ENCODE results near the gene SLC39A2. TPM values are rescaled to one million over a fixed set of nuclear protein-coding genes. Genes with fewer than 3 reads are reported as not detected.

The SLC39A2 gene
- total RNA-seq, 1 experiment from 2014 or later = not detected

DNA sequence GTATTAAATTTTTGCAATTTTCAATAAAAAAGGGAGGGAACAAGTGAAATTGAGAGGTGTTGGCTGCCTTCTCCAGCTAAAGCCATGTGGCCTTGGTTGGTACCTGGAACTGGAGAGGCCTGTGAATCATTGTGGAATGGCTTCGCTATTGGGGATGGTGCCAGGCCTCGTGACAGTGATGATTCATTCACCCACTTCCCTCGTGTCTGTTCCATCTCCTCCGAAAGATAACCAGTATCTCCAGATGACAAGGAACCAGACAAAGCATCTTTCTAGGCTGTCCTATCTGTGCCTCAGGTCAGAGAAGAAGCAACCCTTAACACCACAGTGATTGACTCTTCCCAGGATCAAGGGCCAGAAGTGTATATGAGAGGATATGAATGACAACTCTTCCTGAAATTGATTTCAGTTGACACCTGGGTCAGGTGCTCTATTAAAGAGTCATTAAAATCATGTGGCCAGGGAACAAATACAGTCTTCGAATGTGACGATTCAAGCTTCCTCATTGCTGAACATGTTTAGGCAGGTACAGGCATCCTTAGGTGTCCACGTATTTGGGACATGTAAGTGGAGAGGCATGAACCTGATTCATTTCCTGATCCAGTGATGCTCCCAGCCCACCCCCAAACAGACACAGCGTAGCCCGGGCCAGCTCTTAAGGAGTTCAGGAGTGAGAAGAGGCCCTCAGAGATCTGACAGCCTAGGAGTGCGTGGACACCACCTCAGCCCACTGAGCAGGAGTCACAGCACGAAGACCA is 42.8 kb downstream of the SLC39A2 start, which contains the start of gene RNASE7:
Gene RNASE7, plus strand, starts transcription at position 687 of the 758 bp plus-strand sequence. CDS start 631 bp downstream, outside the sequence.
- H3K4me2 ChIP-seq (ENCODE audit: low read length) = no peak within 1 kb of the TSS
- no peak for TF ChIP-seq YY1 (IDR thresholded peaks at IDR 0.05; ENCODE audit: extremely low read depth, insufficient replicate concordance, low read depth, low read length)
- TF ChIP-seq, protein P1, sequence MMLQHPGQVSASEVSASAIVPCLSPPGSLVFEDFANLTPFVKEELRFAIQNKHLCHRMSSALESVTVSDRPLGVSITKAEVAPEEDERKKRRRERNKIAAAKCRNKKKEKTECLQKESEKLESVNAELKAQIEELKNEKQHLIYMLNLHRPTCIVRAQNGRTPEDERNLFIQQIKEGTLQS (IDR thresholded peaks at IDR 0.05) = no peak
- TF ChIP-seq EZH2phosphoT487 (IDR thresholded peaks at IDR 0.05; ENCODE audit: borderline replicate concordance) = no peak
- TF ChIP-seq ZFX (IDR thresholded peaks at IDR 0.05) = no peak
- no peak for TF ChIP-seq ZNF274 (IDR thresholded peaks at IDR 0.05; ENCODE audit: low read depth, low read length)
- no peak within 1 kb of the TSS for H2AFZ ChIP-seq (ENCODE audit: low read depth, low read length, poor library complexity, severe bottlenecking)
- ATAC-seq (no peak), DNase-seq (ENCODE audit: low read depth, low spot score) (no peak)
- no peaks in the 10 kb centered on the region for H3K9me3 ChIP-seq (ENCODE audit: control insufficient read depth in 1 of 2, insufficient read depth in 1 of 2, low read depth in 1 of 2, low read length in 2 of 2)
- RAD21 ChIA-PET (ENCODE audit: low non-redundant PET in 1 of 2, low total read pairs in 2 of 2, uncharacterized antibody in 2 of 2, unreplicated experiment in 2 of 2) = no interaction called here
- no peaks in the 10 kb centered on the region for H3K79me2 ChIP-seq (ENCODE audit: insufficient read depth, low read length)
- CTCF ChIA-PET = interaction anchor here (0.8 to 5.4 kb wide), 3 partner anchors 27 to 71 kb away, joined by 3 to 148 read pairs (median 4); no protein-coding TSS in a partner anchor
- BruUV-seq (replicated peaks) = no TSS peak
- no peaks in the 10 kb centered on the region for H4K20me1 ChIP-seq (ENCODE audit: insufficient read depth)
- H3K36me3 ChIP-seq (ENCODE audit: control insufficient read depth in 1 of 2, insufficient read depth in 2 of 2, low read length in 2 of 2) = no peaks in the 10 kb centered on the region
- no peak within 1 kb of the TSS for H3K4me3 ChIP-seq (replicated peaks in 1 of 2; ENCODE audit: low read depth in 1 of 2, low read length in 2 of 2)
- intact Hi-C loops (cut with micrococcal nuclease) = no loop called here
- no peak within 1 kb of the TSS for H3K27ac ChIP-seq (ENCODE audit: low read depth, low read length)
- H3K9me2 ChIP-seq (ENCODE audit: insufficient read depth) = no peaks in the 10 kb centered on the region
- no peak within 1 kb of the TSS for H3K9ac ChIP-seq (ENCODE audit: low read length)
- H3K4me1 ChIP-seq (ENCODE audit: control insufficient read depth in 1 of 2, insufficient read depth in 2 of 2, low read length in 2 of 2) = peaks cover 0 to 4% of the 10 kb centered on the region in 2 experiments; a peak in 1 of 4 replicates
- POLR2A ChIA-PET = no interaction called here
- H3K27me3 ChIP-seq (ENCODE audit: insufficient read depth, low read length) = no peaks in the 10 kb centered on the region

DNA sequence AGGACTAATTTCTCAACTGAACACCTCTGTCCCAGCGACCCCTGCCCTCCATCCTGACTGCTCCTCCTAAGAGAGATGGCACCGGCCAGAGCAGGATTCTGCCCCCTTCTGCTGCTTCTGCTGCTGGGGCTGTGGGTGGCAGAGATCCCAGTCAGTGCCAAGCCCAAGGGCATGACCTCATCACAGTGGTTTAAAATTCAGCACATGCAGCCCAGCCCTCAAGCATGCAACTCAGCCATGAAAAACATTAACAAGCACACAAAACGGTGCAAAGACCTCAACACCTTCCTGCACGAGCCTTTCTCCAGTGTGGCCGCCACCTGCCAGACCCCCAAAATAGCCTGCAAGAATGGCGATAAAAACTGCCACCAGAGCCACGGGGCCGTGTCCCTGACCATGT is 43.8 kb downstream of the SLC39A2 start:
- DNase-seq (ENCODE audit: low read depth, low spot score) (no peak), ATAC-seq (no peak)
- intact Hi-C loops (cut with micrococcal nuclease) = no loop called here
- no peak overlapping the region for H3K4me3 ChIP-seq (replicated peaks in 1 of 2; ENCODE audit: low read depth in 1 of 2, low read length in 2 of 2)
- CTCF ChIA-PET = interaction anchor here (5.4 kb wide), 1 partner anchor 28 kb away, joined by 148 read pairs; no protein-coding TSS in a partner anchor
- H3K9ac ChIP-seq (ENCODE audit: low read length) = no peak overlapping the region
- H4K20me1 ChIP-seq (ENCODE audit: insufficient read depth) = no peaks in the 10 kb centered on the region
- no peaks in the 10 kb centered on the region for H3K9me3 ChIP-seq (ENCODE audit: control insufficient read depth in 1 of 2, insufficient read depth in 1 of 2, low read depth in 1 of 2, low read length in 2 of 2)
- no peaks in the 10 kb centered on the region for H3K27me3 ChIP-seq (ENCODE audit: insufficient read depth, low read length)
- RAD21 ChIA-PET (ENCODE audit: low non-redundant PET in 1 of 2, low total read pairs in 2 of 2, uncharacterized antibody in 2 of 2, unreplicated experiment in 2 of 2) = interaction anchor here (0.9 to 1.2 kb wide), 2 partner anchors 28 kb away, joined by 4 read pairs; no protein-coding TSS in a partner anchor
- no peak overlapping the region for H2AFZ ChIP-seq (ENCODE audit: low read depth, low read length, poor library complexity, severe bottlenecking)
- no peaks in the 10 kb centered on the region for H3K9me2 ChIP-seq (ENCODE audit: insufficient read depth)
- H3K36me3 ChIP-seq (ENCODE audit: control insufficient read depth in 1 of 2, insufficient read depth in 2 of 2, low read length in 2 of 2) = no peaks in the 10 kb centered on the region
- BruUV-seq (replicated peaks) = no TSS peak
- H3K27ac ChIP-seq (ENCODE audit: low read depth, low read length) = no peak overlapping the region
- POLR2A ChIA-PET = no interaction called here
- TF ChIP-seq JUND (IDR thresholded peaks at IDR 0.05) = no peak
- no peak for TF ChIP-seq EZH2phosphoT487 (IDR thresholded peaks at IDR 0.05; ENCODE audit: borderline replicate concordance)
- TF ChIP-seq, protein P1 (IDR thresholded peaks at IDR 0.05) = no peak
- no peak for TF ChIP-seq POLR2A (IDR thresholded peaks at IDR 0.05; ENCODE audit: borderline replicate concordance, extremely low read depth, insufficient read depth, insufficient read length)
- TF ChIP-seq ZFX (IDR thresholded peaks at IDR 0.05) = no peak
- TF ChIP-seq FOSL1 (IDR thresholded peaks at IDR 0.05; ENCODE audit: low read depth) = no peak
- no peak for TF ChIP-seq ELF1 (IDR thresholded peaks at IDR 0.05; ENCODE audit: borderline replicate concordance, low read depth)
- TF ChIP-seq, protein P2, sequence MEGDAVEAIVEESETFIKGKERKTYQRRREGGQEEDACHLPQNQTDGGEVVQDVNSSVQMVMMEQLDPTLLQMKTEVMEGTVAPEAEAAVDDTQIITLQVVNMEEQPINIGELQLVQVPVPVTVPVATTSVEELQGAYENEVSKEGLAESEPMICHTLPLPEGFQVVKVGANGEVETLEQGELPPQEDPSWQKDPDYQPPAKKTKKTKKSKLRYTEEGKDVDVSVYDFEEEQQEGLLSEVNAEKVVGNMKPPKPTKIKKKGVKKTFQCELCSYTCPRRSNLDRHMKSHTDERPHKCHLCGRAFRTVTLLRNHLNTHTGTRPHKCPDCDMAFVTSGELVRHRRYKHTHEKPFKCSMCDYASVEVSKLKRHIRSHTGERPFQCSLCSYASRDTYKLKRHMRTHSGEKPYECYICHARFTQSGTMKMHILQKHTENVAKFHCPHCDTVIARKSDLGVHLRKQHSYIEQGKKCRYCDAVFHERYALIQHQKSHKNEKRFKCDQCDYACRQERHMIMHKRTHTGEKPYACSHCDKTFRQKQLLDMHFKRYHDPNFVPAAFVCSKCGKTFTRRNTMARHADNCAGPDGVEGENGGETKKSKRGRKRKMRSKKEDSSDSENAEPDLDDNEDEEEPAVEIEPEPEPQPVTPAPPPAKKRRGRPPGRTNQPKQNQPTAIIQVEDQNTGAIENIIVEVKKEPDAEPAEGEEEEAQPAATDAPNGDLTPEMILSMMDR (IDR thresholded peaks at IDR 0.05 in 2 of 3, conservative IDR thresholded peaks at IDR 0.05 in 1 of 3; ENCODE audit: borderline replicate concordance in 1 of 3, insufficient read depth in 1 of 3, low read depth in 2 of 3, low read length in 2 of 3) = no peak
- TF ChIP-seq POLR2AphosphoS5 (IDR thresholded peaks at IDR 0.05; ENCODE audit: low read depth, low read length) = no peak
- TF ChIP-seq, protein P3, sequence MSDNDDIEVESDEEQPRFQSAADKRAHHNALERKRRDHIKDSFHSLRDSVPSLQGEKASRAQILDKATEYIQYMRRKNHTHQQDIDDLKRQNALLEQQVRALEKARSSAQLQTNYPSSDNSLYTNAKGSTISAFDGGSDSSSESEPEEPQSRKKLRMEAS (IDR thresholded peaks at IDR 0.05) = no peak
- TF ChIP-seq EZH2 (IDR thresholded peaks at IDR 0.05) = no peak
- H3K79me2 ChIP-seq (ENCODE audit: insufficient read depth, low read length) = no peaks in the 10 kb centered on the region
- no peaks in the 10 kb centered on the region for H3K4me1 ChIP-seq (ENCODE audit: control insufficient read depth in 1 of 2, insufficient read depth in 2 of 2, low read length in 2 of 2)
- H3K4me2 ChIP-seq (ENCODE audit: low read length) = no peak overlapping the region
